GM08714 (cell line): ENCODE data around the gene TMCO2.

Experiments used
- H3K4me3 ChIP-seq: fragments of 200-500 bp; sonication (Bioruptor generic); 2 replicates; pipeline ENCODE4 v1.5.1; 2014; ENCODE audit warnings: mild to moderate bottlenecking, low read length, inconsistent platforms
- ZNF274 ChIP-seq: IDR thresholded peaks from 2 replicates; pipeline ENCODE4 v1.6.1; 2012; ENCODE audit warnings: mild to moderate bottlenecking, low read depth, low read length

TMCO2 gene

DNA sequence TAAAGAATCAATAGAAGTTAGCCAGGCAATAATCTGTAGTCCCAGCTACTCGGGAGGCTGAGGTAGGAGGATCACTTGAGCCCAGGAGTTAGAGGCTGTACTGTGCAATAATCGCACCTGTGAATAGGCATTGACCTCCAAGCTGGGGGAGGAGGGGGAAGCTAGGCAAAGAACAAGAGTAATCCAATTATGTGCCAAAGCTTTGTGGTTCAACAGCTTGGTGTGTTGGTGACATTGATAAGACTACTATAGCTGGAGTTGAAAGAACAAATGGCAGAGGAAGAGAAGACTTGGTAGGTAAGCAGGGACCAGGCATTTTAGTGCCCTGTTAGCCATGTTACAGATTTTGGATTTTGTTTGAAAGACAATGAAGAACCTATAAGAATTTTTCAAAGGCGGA lies 2.1 kb upstream of the TMCO2 start:
- TF ChIP-seq ZNF274 = no peak
- no peak overlapping the region for H3K4me3 ChIP-seq

- no peak overlapping the region for H3K4me3 ChIP-seq
- TF ChIP-seq ZNF274 = no peak
These were observed 675 bp downstream of the TMCO2 start for GRCh38 chr1:40248412-40248811.

DNA sequence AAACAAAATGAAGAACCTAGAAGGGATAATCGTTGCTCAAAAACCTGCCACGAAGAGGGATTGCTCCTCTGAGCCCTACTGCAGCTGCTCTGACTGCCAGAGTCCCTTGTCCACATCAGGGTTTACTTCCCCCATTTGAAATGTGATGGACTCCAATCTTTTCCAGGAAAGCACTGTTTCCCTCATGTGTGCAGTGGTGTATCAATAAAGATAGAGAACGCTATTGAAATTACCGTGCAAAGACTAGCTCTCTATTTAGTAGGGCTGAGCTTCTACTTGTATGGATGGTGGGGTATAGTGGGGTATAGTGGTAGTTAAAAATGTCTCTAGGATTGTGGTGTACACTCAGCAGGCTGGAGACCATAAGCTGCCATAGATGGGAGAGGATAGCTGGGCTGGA lies 3.7 kb downstream of the TMCO2 start:
- TF ChIP-seq ZNF274 = no peak

DNA sequence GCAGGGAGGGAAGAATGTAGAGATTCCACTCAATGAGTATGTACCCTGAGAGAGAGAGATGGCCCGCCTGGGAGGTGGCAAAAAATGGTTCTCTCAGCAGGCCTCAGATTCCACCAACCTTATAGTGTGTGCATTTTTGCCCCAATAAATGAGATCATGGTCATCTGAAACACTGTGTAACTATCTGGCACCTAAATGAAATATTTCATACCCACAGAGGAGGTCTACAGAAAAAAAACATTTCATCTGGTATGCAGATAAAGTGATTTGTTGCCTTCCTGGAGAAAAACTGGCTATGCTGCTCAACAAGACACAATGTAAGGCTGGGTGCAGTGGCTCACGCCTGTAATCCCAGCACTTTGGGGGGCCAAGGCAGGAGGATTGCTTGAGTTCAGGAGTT lies 4.9 kb downstream of the TMCO2 start:
- no peak overlapping the region for H3K4me3 ChIP-seq
- TF ChIP-seq ZNF274 = no peak

More for the DNA sequence above, 3.7 kb downstream of the TMCO2 start:
- no peak overlapping the region for H3K4me3 ChIP-seq

DNA sequence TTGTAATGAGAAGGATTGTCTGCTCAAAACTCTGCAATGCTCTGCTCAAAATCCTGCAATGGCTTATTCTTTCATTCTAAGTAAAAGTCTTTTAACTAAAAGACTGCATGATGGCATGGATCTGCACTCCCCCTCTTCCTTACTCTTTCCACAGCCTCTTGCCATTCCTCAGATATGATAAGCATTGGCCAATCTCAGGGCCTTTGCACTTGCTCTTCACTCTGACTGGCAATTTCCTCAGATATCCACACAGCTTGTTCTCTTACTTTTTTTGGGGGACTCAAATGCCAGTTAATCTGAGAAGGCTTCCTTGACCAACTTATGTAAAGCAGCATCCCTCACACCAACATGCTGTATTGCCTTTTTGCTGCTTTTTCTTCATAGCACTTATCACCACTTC lies 7.5 kb downstream of the TMCO2 start:
- TF ChIP-seq ZNF274 = no peak
- H3K4me3 ChIP-seq = no peak overlapping the region

- H3K4me3 ChIP-seq = peak overlapping the region; percentile 96; the same call in 1 of the 2 replicates
- no peak for TF ChIP-seq ZNF274
These were observed 8.8 kb downstream of the TMCO2 start for GRCh38 chr1:40256401-40257084.

DNA sequence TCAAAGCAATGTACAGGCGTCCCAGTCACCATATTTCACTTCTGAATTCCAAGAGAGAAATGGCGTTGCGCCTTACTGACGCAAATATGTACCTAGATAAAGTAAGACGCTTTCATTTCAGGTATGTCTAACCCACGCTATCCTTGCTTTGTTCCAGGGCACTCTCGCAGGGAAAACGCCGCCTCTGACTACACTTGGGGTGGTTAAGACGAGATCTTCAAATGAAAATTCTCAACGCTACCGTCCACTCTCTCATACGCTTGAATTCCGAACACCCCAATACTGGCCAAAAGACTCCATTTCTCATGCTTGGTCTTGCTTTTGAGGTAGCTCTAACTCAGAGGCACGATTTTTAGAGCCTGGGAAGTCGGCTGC lies 9.6 kb downstream of the TMCO2 start:
- peak overlapping the region; percentile 96 for H3K4me3 ChIP-seq
- TF ChIP-seq ZNF274 = no peak

DNA sequence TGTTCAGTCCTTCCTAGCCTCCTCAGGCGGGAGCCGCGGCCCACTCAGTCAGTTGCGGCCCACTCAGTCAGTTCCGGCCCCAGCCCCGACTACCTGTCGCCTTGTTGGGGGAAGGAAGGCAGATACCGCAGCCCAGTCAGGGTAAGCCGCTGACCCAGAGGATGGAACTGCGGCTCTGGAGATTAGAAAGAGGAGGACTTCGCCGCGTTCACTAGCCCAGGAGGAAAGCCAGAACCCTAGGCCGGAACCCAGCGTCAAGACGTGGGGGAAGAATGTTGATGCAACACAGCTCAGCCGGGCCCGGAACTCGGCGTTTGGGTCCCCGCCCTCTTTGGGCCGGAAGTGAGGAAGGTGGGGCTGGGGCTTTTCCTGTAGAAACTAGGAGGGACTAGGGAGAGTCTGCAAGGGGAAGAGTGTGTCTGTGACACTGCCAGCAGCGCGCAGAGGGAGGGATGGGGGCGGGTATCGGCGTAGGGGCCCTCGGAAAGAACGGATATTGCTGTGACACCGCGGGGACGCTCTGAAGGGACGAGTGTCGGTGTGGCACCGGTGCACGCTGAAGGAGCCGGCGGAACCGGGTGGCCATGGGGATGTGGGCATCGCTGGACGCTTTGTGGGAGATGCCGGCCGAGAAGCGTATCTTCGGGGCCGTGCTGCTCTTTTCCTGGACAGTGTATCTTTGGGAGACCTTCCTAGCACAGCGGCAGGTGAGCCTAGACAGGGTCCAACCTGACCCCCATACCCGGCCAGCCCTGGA lies 10.1 kb downstream of the TMCO2 start, which contains the start of gene ZMPSTE24:
ZMPSTE24 (plus strand) TSS at position 549 of the 757 bp plus-strand sequence; CDS start at position 585, 36 bp downstream.
- peak within 1 kb of the TSS; percentile 96 for H3K4me3 ChIP-seq
- no peak for TF ChIP-seq ZNF274

DNA sequence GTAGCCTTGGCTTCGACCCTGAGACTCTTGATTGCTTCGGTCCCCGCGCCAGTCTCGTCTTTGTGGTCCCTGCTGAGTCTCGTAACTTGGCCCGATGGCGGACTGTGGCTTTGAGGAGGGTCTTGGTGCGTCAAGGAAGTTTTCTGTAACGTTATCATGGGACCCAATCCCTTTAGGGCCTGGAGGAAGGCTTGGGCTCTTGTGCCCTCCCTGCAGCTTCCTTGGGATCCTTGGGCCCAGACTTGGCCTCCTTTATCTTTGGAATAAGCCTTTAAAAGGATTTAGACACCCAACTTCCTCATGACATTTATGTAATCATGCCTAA lies 10.7 kb downstream of the TMCO2 start:
- no peak for TF ChIP-seq ZNF274
- H3K4me3 ChIP-seq = peak overlapping the region; percentile 88

DNA sequence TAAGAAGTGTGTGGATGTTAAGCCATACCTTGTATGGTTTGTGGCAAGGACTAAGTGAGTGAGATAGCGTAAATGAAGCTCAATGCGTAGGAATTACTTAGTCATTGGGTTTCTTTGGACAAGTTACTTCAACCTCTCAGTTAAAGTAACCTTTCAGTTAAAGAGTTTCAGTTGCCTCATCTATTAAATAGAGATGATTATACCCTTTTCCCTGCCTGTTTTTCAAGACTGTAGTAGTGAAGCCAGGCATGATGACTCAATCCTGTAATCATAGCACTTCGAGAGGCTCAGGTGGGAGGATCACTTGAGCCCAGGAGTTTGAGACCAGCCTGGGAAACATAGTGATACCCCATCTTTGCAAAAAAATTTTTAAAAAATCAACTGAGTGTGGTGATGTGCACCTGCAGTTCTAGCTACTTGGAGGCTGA lies 16.6 kb downstream of the TMCO2 start:
- H3K4me3 ChIP-seq = no peak overlapping the region
- no peak for TF ChIP-seq ZNF274

- no peak overlapping the region for H3K4me3 ChIP-seq
- TF ChIP-seq ZNF274 = no peak
These were observed 17.6 kb downstream of the TMCO2 start for GRCh38 chr1:40265298-40265697.

GRCh38 chr1:40265919-40266318 lies 18.2 kb downstream of the TMCO2 start:
- TF ChIP-seq ZNF274 = no peak
- no peak overlapping the region for H3K4me3 ChIP-seq

DNA sequence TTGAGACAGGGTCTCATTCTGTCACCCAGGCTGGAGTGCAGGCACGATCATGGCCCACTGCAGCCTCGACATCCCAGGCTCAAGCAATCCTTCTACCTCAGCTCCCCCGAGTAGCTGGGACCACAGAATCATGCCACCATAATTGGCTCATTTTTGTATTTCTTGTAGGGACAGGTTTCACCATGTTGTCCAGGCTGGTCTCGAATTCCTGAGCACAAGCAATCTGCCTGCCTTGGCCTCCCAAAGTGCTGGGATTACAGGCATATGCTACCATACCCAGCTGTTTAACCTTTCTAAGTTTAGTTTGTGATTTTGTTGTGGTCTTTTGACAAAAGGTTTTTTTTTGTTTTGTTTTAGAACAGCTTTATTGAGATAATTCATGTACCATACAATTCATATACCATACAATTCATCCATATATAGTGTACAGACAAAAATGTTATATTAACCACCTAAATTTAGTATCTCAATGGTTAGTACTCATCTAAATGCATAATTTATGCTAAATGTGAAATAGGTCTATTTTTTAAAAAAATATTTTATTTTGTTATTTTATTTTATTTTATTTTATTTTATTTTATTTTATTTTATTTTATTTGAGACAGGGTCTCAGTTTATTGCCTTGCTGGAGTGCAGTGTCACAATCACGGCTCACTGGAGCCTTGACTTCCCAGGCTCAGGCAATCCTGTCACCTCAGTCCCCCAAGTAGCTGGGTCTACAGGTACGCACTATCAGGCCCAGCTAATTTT lies 19.2 kb downstream of the TMCO2 start:
- no peak overlapping the region for H3K4me3 ChIP-seq

GRCh38 chr1:40267767-40268187 lies 20.0 kb downstream of the TMCO2 start:
- H3K4me3 ChIP-seq = no peak overlapping the region
- TF ChIP-seq ZNF274 = no peak

More for the DNA sequence above, 19.2 kb downstream of the TMCO2 start:
- no peak for TF ChIP-seq ZNF274

- no peak overlapping the region for H3K4me3 ChIP-seq
- TF ChIP-seq ZNF274 = no peak
These were observed 20.5 kb downstream of the TMCO2 start for GRCh38 chr1:40268211-40268610.
